Ovary (tissue), 3 donors: ENCODE data around the gene ZCCHC8.
"Not testable (repeated sequence)": the region's sequence is repeated elsewhere in the genome, so short reads cannot be mapped to it uniquely, and the experiment has no call there.

Experiments
- CTCF ChIP-seq, 3 donors: fragments of 450-650 bp in 2 of 3; fragments of 200-600 bp in 1 of 3; IDR thresholded peaks; one replicate each; pipeline versions ENCODE4 v1.5.1 to v1.8.0; 2016 to 2022; ENCODE audit warnings: antibody characterized with exemption in 3 of 3, mild to moderate bottlenecking in 1 of 3
- EP300 ChIP-seq: sonication (generic); formaldehyde crosslinking; IDR thresholded peaks from one replicate; pipeline ENCODE4 v1.6.1; 2017; ENCODE audit warnings: antibody characterized with exemption
- donor health status: DM: no; HTN: no; CAD: no.

GRCh38 chr12:122438822-122439221, 61.9 kb downstream of the ZCCHC8 start:
- TF ChIP-seq CTCF (IDR thresholded peaks at IDR 0.05); EP300: not testable (repeated sequence)
